DLD1 (cell line): Measurements from ENCODE around the gene LRP2.
"Not testable (repeated sequence)": the region's sequence is repeated elsewhere in the genome, so short reads cannot be mapped to it uniquely, and the experiment has no call there.

Source experiments
- in situ Hi-C: cut with HindIII; loops from 2 replicates; pipeline ENCODE4 v1.10.0; 2017; ENCODE audit warnings: low sequenced_read_pairs

The LRP2 gene

GRCh38 chr2:169348321-169349024 lies 13.9 kb downstream of the LRP2 start:
- in situ Hi-C loops, result no loop called here

GRCh38 chr2:169345486-169346437 lies 16.6 kb downstream of the LRP2 start:
- in situ Hi-C loops, result no loop called here

GRCh38 chr2:169344736-169345485 lies 17.4 kb downstream of the LRP2 start:
- in situ Hi-C loops, result no loop called here

GRCh38 chr2:169343202-169343601 lies 19.1 kb downstream of the LRP2 start:
- in situ Hi-C loops, result no loop called here

GRCh38 chr2:169339657-169340056 lies 22.7 kb downstream of the LRP2 start:
- in situ Hi-C loops, result no loop called here

- in situ Hi-C loops, result no loop called here
These were observed 25.6 kb downstream of the LRP2 start for GRCh38 chr2:169336695-169337094.

- in situ Hi-C loops, result no loop called here
These were observed 31.7 kb downstream of the LRP2 start for GRCh38 chr2:169330555-169331198.

GRCh38 chr2:169329688-169330554 lies 32.4 kb downstream of the LRP2 start:
- in situ Hi-C loops, result no loop called here

GRCh38 chr2:169328785-169329184 lies 33.5 kb downstream of the LRP2 start:
- in situ Hi-C loops, result no loop called here

GRCh38 chr2:169327837-169328236 lies 34.5 kb downstream of the LRP2 start:
- in situ Hi-C loops, result not testable (repeated sequence)

- in situ Hi-C loops, result not testable (repeated sequence)
These were observed 36.4 kb downstream of the LRP2 start for GRCh38 chr2:169325886-169326285.

- in situ Hi-C loops, result no loop called here
These were observed 37.6 kb downstream of the LRP2 start for GRCh38 chr2:169324581-169325260.

GRCh38 chr2:169323841-169324240 lies 38.5 kb downstream of the LRP2 start:
- in situ Hi-C loops, result no loop called here

GRCh38 chr2:169320561-169320960 lies 41.8 kb downstream of the LRP2 start:
- in situ Hi-C loops, result no loop called here

GRCh38 chr2:169315357-169315756 lies 47.0 kb downstream of the LRP2 start:
- in situ Hi-C loops, result no loop called here

GRCh38 chr2:169308349-169308748 lies 54.0 kb downstream of the LRP2 start:
- in situ Hi-C loops, result not testable (repeated sequence)

- in situ Hi-C loops, result not testable (repeated sequence)
These were observed 57.6 kb downstream of the LRP2 start for GRCh38 chr2:169304689-169305088.

GRCh38 chr2:169303579-169304305 lies 58.6 kb downstream of the LRP2 start:
- in situ Hi-C loops, result no loop called here

GRCh38 chr2:169302364-169302763 lies 60.0 kb downstream of the LRP2 start:
- in situ Hi-C loops, result no loop called here
